Measurements from ENCODE around the gene NCSTN. TPM values are rescaled to one million over a fixed set of nuclear protein-coding genes. Genes with fewer than 3 reads are reported as not detected.

The NCSTN gene
- total and polyA plus RNA-seq, 10 of the 15 experiments (the other 5 are each of a cell fraction or from before 2014, with no cell fraction given), result 33.3 to 88.2 (median 60.4) TPM

DNA sequence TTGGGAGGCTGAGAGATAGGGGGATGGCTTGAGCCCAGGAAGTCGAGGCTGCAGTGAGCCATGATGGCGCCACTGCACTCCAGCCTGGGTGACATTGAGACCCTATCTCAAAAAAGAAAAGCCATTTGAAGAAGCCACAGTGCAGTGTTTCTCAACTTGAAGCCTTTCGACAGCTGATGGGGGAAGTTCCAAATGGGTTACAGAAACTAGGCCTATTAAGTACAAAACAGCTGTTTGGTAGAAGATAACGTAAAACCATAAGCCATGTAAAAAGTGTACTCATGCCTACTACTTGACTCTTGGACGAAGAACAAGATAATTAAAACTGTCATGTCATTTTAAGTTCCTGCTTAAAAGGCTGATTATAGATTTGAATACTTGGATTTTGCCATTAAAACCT is 16.8 kb upstream of the NCSTN start (continued):
- TF ChIP-seq WRNIP1 (IDR thresholded peaks at IDR 0.05; ENCODE audit: borderline replicate concordance, low read depth, low read length), result no peak

DNA sequence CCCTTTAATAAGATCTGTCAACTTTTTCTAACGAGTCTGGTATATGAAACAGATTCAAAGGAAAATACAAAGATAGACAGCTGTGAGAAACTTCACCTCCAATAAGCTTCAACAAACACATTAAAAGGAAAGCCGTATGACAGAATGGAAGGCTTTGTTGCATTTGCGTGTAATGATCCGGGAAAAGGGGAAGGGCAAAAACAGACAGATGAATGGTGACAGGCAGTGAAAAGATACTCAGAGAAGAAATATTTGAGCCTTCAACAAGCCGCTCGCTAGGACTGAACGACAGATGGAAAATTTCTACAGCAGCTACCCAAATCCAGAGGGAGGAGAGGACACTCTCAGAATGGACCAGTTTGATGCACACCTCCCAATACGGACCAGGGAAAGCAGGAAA is 15.0 kb upstream of the NCSTN start:
- no peak overlapping the region for H3K4me3 ChIP-seq
- no peaks in the 10 kb centered on the region for H3K79me2 ChIP-seq (ENCODE audit: control insufficient read depth, insufficient read depth, low read length)
- in situ Hi-C loops (cut with MboI) (loop anchor here (25.0 kb wide), 1 partner anchor 1291 kb away; no protein-coding TSS in a partner anchor), intact Hi-C loops (cut with micrococcal nuclease; ENCODE audit: unreplicated experiment) (no loop called here)
- POLR2A ChIA-PET, result interaction anchor here (0.5 to 0.9 kb wide), 2 partner anchors 8 to 26 kb away, joined by 3 to 4 read pairs; no protein-coding TSS in a partner anchor
- no peaks in the 10 kb centered on the region for H3K9me3 ChIP-seq (replicated peaks; ENCODE audit: control insufficient read depth, insufficient read depth, low read length)
- CTCF ChIA-PET, result interaction anchor here (0.9 to 1.8 kb wide), 7 partner anchors 9 to 133 kb away, joined by 3 to 8 read pairs (median 4); no protein-coding TSS in a partner anchor
- DNase-seq (ENCODE audit: low read depth, low spot score), result no peak
- peaks cover 10 to 49% of the 10 kb centered on the region in 2 experiments for H3K36me3 ChIP-seq (ENCODE audit: control insufficient read depth in 2 of 2, insufficient read depth in 2 of 2, low read length in 1 of 2)
- 93% methylated on average over 8 of the region's 8 CpGs for WGBS (ENCODE audit: insufficient coverage, insufficient replicate concordance, low lambda C conversion rate, missing lambda C conversion rate)
- no peak for TF ChIP-seq TCF12 (IDR thresholded peaks at IDR 0.05; ENCODE audit: low read depth, low read length)
- TF ChIP-seq RAD51 (IDR thresholded peaks at IDR 0.05), result no peak
- no peak for TF ChIP-seq ZNF207 (IDR thresholded peaks at IDR 0.05; ENCODE audit: borderline replicate concordance)
- no peak for TF ChIP-seq ASH2L (IDR thresholded peaks at IDR 0.05; ENCODE audit: borderline replicate concordance, low read depth)
- TF ChIP-seq, protein P1, sequence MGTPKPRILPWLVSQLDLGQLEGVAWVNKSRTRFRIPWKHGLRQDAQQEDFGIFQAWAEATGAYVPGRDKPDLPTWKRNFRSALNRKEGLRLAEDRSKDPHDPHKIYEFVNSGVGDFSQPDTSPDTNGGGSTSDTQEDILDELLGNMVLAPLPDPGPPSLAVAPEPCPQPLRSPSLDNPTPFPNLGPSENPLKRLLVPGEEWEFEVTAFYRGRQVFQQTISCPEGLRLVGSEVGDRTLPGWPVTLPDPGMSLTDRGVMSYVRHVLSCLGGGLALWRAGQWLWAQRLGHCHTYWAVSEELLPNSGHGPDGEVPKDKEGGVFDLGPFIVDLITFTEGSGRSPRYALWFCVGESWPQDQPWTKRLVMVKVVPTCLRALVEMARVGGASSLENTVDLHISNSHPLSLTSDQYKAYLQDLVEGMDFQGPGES (IDR thresholded peaks at IDR 0.05), result no peak
- TF ChIP-seq NR2C2 (IDR thresholded peaks at IDR 0.05; ENCODE audit: borderline replicate concordance, control insufficient read depth, insufficient read length, low read depth), result no peak
- TF ChIP-seq POLR2AphosphoS5 (IDR thresholded peaks at IDR 0.05; ENCODE audit: low read length), result no peak
- TF ChIP-seq MEF2A (IDR thresholded peaks at IDR 0.05; ENCODE audit: insufficient read depth, low read depth, low read length), result no peak
- ATAC-seq, result no peak
- H3K27me3 ChIP-seq (replicated peaks in 1 of 2; ENCODE audit: control insufficient read depth in 2 of 2, insufficient read depth in 2 of 2, low read length in 1 of 2), result no peaks in the 10 kb centered on the region
- no peaks in the 10 kb centered on the region for H3K4me1 ChIP-seq (ENCODE audit: control insufficient read depth, insufficient read depth, low read length)
- no TSS peak for BruUV-seq (replicated peaks)
- H3K9ac ChIP-seq (ENCODE audit: control insufficient read depth, insufficient read depth, low read length), result no peak overlapping the region
- no peak overlapping the region for H3K4me2 ChIP-seq (ENCODE audit: control insufficient read depth, insufficient read depth)
- SMC1A ChIA-PET (ENCODE audit: uncharacterized antibody, unreplicated experiment), result interaction anchor here (0.9 to 1.1 kb wide), 3 partner anchors 9 to 37 kb away, joined by 3 to 4 read pairs (median 3); no protein-coding TSS in a partner anchor
- no peak for FAIRE-seq
- H4K20me1 ChIP-seq (ENCODE audit: control insufficient read depth, insufficient read depth), result no peaks in the 10 kb centered on the region
- H3K27ac ChIP-seq (ENCODE audit: control insufficient read depth, insufficient read depth), result no peak overlapping the region
- RAD21 ChIA-PET (ENCODE audit: unreplicated experiment), result interaction anchor here (1.7 kb wide), 1 partner anchor 48 kb away, joined by 3 read pairs; no protein-coding TSS in a partner anchor
- no peak overlapping the region for H2AFZ ChIP-seq (ENCODE audit: control insufficient read depth, low read depth, low read length)

Data from GM12878 (cell line).